HUES64 (cell line): ENCODE measurements around the gene ARHGEF11.

ENCODE experiments used
- H3K27ac ChIP-seq: 2 replicates; pipeline ENCODE4 v1.7.0; 2013; ENCODE audit warnings: low read depth, low read length, inconsistent platforms
- H3K27me3 ChIP-seq: 2 replicates; pipeline ENCODE4 v1.6.1; 2013; ENCODE audit warnings: mild to moderate bottlenecking, low read length; ENCODE audit not compliant: insufficient read depth
- H3K36me3 ChIP-seq: 2 replicates; pipeline ENCODE4 v1.6.1; 2013; ENCODE audit warnings: mild to moderate bottlenecking, low read length; ENCODE audit not compliant: insufficient read depth
- H3K4me1 ChIP-seq: 2 replicates; pipeline ENCODE4 v1.6.1; 2013; ENCODE audit warnings: mild to moderate bottlenecking, low read length, moderate library complexity; ENCODE audit not compliant: insufficient read depth
- H3K4me3 ChIP-seq: 2 replicates; pipeline ENCODE4 v1.5.1; 2013; ENCODE audit warnings: mild to moderate bottlenecking, low read length, moderate library complexity
- H3K9ac ChIP-seq: 2 replicates; pipeline ENCODE4 v1.6.1; 2013; ENCODE audit warnings: mild to moderate bottlenecking, low read depth, low read length
- H3K9me3 ChIP-seq: 2 replicates; pipeline ENCODE4 v1.6.1; 2013; ENCODE audit warnings: low read depth, low read length; ENCODE audit not compliant: insufficient read depth
- WGBS: fragments of 150-250, 120-280 bp; methylation state at CpG from one replicate; pipeline ENCODE4 v1.1.7; 2013; ENCODE audit warnings: missing lambda C conversion rate; 5-methylcytosine and 5-hydroxymethylcytosine counted together

The ARHGEF11 gene

DNA sequence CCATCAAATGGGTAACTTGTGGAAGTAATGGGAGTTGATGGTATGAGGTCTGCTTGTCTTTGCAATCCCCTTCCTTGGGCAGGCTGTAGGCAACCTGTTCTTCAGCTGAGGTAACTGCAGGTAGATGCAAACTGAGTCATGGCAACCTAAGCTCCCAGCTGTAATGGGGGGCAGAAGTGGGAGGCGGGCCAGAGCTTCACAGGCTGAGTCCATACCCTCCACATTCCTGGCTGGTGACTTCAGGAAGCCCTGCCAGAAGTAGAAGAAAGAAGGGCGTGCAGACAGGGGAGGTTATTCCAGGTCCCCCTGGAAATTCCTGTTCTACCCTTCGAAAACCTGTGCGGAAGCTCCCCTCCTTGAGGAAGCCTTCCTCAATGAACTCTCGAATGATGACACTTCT is 44.9 kb downstream of the ARHGEF11 start:
- H3K9ac ChIP-seq, result no peak overlapping the region
- no peaks in the 10 kb centered on the region for H3K27me3 ChIP-seq
- no peak overlapping the region for H3K4me3 ChIP-seq
- H3K27ac ChIP-seq, result no peak overlapping the region
- H3K9me3 ChIP-seq, result no peaks in the 10 kb centered on the region
- H3K4me1 ChIP-seq, result peaks cover 44% of the 10 kb centered on the region
- H3K36me3 ChIP-seq, result no peaks in the 10 kb centered on the region
- 92% methylated on average over 5 of the region's 5 CpGs for WGBS

DNA sequence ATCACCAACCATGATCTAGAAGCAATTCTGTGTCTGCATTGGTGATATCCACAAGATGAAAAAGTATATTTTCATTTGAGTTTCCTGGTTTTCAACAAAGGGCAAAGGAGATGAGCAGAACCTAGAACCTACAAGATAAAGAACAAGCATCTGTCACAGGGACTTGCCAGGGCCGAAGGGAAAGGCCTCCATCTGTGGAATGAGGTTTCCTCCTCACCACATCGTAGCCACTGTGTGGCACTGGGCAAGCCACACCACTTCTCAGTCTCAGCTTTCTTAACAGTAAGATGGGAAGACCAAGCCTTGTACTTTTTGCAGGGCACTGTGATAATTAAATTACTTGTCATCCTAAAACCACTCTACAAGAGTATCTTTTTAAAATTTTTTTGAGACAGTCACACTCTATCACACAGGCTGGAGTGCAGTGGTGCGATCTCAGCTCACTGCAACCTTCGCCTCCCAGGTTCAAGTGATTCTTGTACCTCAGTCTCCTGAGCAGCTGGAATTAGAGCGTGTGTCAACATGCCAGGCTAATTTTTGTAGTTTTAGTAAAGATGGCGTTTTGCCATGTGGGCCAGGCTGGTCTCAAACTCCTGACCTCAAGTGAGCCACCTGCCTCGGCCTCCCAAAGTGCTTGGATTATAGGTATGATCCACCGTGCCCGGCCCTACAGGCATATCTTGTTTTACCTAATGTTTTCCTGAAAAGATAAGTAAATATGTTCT is 45.8 kb downstream of the ARHGEF11 start:
- no peak overlapping the region for H3K9ac ChIP-seq
- 91% methylated on average over 8 of the region's 9 CpGs for WGBS
- H3K36me3 ChIP-seq, result no peaks in the 10 kb centered on the region
- no peaks in the 10 kb centered on the region for H3K9me3 ChIP-seq
- H3K27ac ChIP-seq, result no peak overlapping the region
- H3K4me1 ChIP-seq, result peaks cover 36% of the 10 kb centered on the region
- H3K4me3 ChIP-seq, result no peak overlapping the region
- H3K27me3 ChIP-seq, result no peaks in the 10 kb centered on the region

DNA sequence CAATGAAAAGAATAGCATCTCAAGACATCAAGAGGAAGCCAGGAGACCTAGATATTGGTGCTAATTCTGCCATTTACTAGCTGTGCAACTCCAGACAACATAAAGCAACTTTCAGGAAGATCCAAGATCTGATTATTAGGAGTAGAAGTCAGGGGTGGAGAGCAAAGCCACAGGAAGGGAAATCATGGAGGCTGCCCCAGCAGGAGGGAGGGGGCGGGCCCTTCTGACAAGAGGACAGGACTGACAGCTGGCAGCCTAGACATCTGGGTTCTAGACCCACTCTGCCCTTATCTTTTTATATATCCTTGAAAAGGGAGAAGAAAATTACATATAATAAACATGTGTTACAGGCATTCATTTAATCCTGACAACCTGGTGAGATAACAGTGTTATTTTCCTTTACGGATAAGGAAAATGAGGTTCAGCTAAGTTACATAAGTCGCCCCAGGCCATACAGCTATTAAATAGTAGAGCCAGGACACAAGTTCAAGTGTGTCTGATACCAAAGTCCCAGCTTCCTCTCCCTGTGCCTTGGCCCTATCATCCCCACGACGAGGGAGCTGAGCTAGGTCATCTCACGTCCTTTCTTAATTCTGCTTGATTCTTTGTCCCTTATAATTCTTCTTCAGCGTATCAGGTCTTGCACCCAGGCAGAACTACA is 46.6 kb downstream of the ARHGEF11 start:
- Histone ChIP-seq H3K27ac (no peak overlapping the region), H3K4me1 (peaks cover 29% of the 10 kb centered on the region), H3K9ac (no peak overlapping the region), H3K36me3 (no peaks in the 10 kb centered on the region), H3K27me3 (no peaks in the 10 kb centered on the region), H3K4me3 (no peak overlapping the region), H3K9me3 (no peaks in the 10 kb centered on the region)
- 92% methylated on average over 7 of the region's 7 CpGs for WGBS

DNA sequence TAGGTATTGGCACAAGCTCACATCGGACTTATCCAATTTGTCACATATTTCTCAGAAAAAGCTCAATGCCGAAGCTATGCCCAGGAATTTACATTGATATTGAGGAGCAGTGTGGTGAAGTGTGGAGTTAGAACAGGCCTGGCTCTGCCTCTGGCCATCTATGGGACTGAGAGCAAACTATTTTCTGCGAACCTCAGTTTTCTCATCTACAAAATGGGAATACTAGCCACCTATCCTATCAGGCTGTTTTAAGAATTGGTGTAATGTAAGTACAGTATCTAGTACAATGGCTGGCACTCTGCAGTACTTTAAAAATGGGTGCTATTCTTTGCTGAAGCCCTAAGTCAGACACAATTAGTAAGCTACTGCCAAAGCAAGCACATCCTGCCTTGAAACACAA is 47.2 kb downstream of the ARHGEF11 start:
- Histone ChIP-seq H3K4me3 (no peak overlapping the region), H3K9ac (no peak overlapping the region)

DNA sequence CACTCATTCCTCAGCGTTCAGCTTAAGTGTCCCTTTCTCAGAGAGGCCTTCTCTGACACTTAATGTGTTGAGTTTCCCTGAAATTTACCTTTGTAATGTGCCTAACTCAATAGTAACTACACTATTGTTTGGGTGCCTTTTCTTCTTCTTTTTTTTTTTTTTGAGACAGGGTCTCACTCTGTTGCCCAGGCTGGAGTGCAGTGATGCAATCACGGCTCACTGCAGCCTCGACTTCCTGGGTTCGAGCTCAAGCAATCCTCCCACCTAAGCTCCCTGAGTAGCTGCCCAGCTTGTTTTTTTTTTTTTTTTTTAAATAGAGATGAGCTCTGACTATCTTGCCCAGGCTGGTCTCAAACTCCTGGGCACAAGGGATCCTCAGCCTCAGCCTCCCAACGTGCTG is 50.1 kb downstream of the ARHGEF11 start:
- Histone ChIP-seq H3K9ac (no peak overlapping the region), H3K4me1 (0 out of 2 replicates have a peak, but pooled peaks cover 10% of the 10 kb centered on the region), H3K4me3 (no peak overlapping the region), H3K36me3 (no peaks in the 10 kb centered on the region), H3K9me3 (no peaks in the 10 kb centered on the region), H3K27ac (no peak overlapping the region), H3K27me3 (no peaks in the 10 kb centered on the region)
- WGBS, result 97% methylated on average over 5 of the region's 5 CpGs

More for the DNA sequence above, 47.2 kb downstream of the ARHGEF11 start:
- no peaks in the 10 kb centered on the region for H3K36me3 ChIP-seq
- peaks cover 22% of the 10 kb centered on the region for H3K4me1 ChIP-seq
- WGBS, result 100% methylated on average over 3 of the region's 3 CpGs
- no peaks in the 10 kb centered on the region for H3K9me3 ChIP-seq
- H3K27me3 ChIP-seq, result no peaks in the 10 kb centered on the region
- H3K27ac ChIP-seq, result no peak overlapping the region

DNA sequence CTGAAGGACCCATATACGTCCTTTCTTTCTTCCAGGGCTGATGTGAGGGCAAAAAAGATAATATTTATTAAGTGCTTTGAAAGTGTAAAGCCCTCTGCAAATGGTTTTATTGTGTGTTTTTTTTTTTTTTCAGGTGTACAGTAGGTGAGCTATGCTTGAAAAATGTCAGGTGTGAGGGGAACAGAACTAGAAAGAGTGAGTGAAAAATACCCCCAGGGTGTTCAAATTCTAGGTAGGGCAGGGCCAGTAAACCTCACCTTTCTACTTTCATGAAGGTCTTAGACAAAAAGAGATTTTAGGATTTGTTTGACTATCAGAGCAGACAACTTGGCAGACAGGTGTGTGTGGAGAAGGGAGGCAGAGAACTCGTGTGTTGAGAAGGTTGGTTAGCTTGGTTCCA is 51.3 kb downstream of the ARHGEF11 start:
- 93% methylated on average over 2 of the region's 2 CpGs for WGBS
- Histone ChIP-seq H3K27me3 (no peaks in the 10 kb centered on the region), H3K36me3 (no peaks in the 10 kb centered on the region), H3K9ac (no peak overlapping the region), H3K4me1 (0 out of 2 replicates have a peak, but pooled peaks cover 10% of the 10 kb centered on the region), H3K27ac (no peak overlapping the region), H3K4me3 (no peak overlapping the region), H3K9me3 (no peaks in the 10 kb centered on the region)

DNA sequence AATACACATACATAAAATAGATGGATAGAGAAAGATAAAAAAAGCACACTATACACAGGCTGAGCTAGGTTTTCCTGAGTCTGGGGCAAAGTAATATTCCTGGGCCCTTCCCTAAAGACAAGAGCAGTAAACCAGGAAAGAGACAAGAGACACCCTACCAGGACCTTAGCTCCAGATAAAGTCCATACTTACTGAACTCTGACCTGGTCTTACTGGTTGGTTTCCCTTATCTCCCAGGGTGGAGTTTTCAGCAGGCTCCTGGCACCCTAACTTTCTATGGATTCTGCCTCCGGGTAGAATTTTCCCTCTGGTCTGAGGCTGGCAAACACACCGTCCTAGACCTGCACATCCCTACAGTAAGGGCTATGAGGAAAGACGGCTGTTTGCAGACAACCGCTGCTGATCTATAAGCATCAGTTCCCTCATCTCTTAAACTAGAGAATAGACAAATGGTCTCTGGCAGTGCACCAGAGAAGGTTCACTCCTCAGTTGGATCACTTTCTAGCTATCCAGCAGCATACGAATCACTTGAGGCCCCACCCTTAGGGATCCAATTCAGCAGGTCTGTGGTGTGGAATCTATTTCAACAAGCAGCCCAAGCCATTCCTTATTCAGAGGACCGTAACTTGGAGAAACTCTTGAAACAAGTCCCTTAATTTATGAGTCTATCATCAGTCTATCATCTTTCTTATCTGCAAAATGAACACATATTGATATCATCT is 52.0 kb downstream of the ARHGEF11 start:
- H3K9me3 ChIP-seq, result no peaks in the 10 kb centered on the region
- H3K27ac ChIP-seq, result no peak overlapping the region
- H3K9ac ChIP-seq, result no peak overlapping the region
- H3K4me3 ChIP-seq, result no peak overlapping the region
- 0 out of 2 replicates have a peak, but pooled peaks cover 8% of the 10 kb centered on the region for H3K4me1 ChIP-seq
- H3K27me3 ChIP-seq, result no peaks in the 10 kb centered on the region
- H3K36me3 ChIP-seq, result no peaks in the 10 kb centered on the region
- 95% methylated on average over 6 of the region's 6 CpGs for WGBS

DNA sequence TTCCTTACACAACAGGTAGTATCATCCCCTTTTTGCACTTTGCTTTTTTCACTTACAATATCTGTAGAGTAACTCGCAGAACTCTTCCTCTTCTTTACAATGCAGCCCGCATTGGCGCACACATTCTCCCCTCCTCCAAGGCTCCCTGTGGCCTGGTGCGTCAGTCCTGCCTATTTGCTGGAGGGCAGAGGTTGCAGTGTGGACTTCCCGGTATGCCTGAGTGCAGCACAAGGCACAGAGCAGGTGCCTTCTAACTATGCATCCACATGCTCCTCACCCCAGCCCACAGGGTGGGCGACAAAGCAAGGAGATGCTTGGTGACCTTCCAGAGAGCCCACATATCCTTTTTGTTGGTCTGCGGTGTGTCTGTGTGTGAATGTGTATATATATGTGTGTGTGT is 53.3 kb downstream of the ARHGEF11 start:
- Histone ChIP-seq H3K27me3 (no peaks in the 10 kb centered on the region), H3K36me3 (no peaks in the 10 kb centered on the region), H3K9ac (no peak overlapping the region), H3K4me3 (no peak overlapping the region), H3K27ac (no peak overlapping the region), H3K9me3 (no peaks in the 10 kb centered on the region), H3K4me1 (0 out of 2 replicates have a peak, but pooled peaks cover 4% of the 10 kb centered on the region)
- WGBS, result 91% methylated on average over 6 of the region's 7 CpGs

DNA sequence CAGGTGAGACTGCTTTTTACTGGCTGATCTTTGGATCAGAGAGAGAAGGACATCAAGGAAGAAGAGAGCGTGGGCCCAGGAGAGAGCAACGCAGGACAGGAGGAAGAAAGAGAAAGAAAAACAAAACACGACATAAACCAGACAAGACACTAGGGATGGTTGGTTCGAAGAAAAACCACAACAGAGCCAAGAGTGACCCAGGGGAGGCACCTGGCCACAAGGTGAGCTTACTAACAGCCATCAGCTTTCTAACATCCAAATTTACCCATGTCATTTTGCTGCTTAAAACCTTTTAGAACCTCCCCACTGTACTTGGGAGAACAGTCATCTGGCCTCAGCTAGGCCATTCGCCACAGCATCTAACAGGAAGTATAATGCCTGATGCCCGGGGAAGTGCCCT is 57.8 kb downstream of the ARHGEF11 start:
- Histone ChIP-seq H3K27ac (no peak overlapping the region), H3K9ac (no peak overlapping the region), H3K36me3 (peaks cover 26% of the 10 kb centered on the region), H3K4me1 (no peaks in the 10 kb centered on the region), H3K4me3 (no peak overlapping the region), H3K27me3 (no peaks in the 10 kb centered on the region), H3K9me3 (no peaks in the 10 kb centered on the region)
- WGBS, result 96% methylated on average over 6 of the region's 6 CpGs

DNA sequence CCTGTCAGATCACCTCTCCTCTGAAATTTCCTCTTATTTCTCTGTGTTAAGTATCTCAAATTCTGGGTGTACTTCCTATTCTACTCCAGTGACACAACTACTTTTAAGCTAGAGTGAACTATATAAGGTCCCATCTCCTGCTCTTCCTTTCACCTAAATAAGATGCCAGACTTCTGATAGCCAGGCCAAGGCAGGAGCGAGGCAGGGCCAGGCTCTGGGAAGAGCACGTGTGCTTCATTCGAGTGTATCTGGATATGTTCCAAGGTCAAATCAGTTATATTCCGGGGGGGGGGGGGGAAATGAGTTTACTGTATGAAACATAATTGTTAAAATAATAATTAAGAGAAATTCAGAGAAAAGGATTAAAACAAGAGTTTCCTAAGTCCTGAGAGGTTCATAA is 65.0 kb downstream of the ARHGEF11 start:
- 96% methylated on average over 4 of the region's 4 CpGs for WGBS
- Histone ChIP-seq H3K27ac (no peak overlapping the region), H3K9me3 (no peaks in the 10 kb centered on the region), H3K9ac (no peak overlapping the region), H3K27me3 (no peaks in the 10 kb centered on the region), H3K4me1 (peaks cover 7% of the 10 kb centered on the region; the same call in 1 of the 2 replicates), H3K4me3 (no peak overlapping the region), H3K36me3 (peaks cover 86% of the 10 kb centered on the region)

DNA sequence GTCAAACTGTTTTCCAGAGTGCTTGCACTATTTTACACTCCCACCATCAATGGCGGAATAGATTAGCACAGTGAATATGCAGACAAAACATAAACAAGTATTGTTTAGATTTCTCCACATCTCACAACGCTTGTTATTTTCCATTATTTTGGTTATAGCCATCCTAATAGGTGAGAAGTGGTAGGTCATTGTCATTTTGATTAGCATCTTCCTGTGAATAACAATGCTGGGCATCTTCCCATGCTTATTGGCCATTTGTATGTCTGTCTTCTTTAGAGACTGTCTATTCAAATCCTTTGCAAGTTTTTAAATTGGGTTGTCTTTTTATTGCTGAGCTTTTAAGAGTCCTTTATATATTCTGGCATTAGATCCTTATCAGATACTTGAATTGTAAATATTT is 70.5 kb downstream of the ARHGEF11 start:
- H3K27me3 ChIP-seq, result no peaks in the 10 kb centered on the region
- H3K27ac ChIP-seq, result 0 out of 2 replicates have a peak overlapping the region, but pooled peaks have one; percentile 8
- peaks cover 22% of the 10 kb centered on the region for H3K4me1 ChIP-seq
- no peaks in the 10 kb centered on the region for H3K9me3 ChIP-seq
- peaks cover 92% of the 10 kb centered on the region for H3K36me3 ChIP-seq
- no peak overlapping the region for H3K4me3 ChIP-seq
- no peak overlapping the region for H3K9ac ChIP-seq
- WGBS, result 78% methylated on average over 1 of the region's 2 CpGs
